Smooth muscle cell (in vitro differentiated cells): ENCODE measurements around the gene MYO5B. TPM values are rescaled to one million over a fixed set of nuclear protein-coding genes. Genes with fewer than 3 reads are reported as not detected.

Source experiments
- DNase-seq: peaks from one replicate; lab custom pipeline; 2025; ENCODE audit not compliant: unreplicated experiment; lab: John Stamatoyannopoulos, UW
- H2AFZ ChIP-seq: fragments of 200-600 bp; sonication (generic); 2 replicates; pipeline ENCODE4 v1.6.0; 2016; ENCODE audit warnings: antibody characterized with exemption, low read depth, mild to moderate bottlenecking
- H3F3A ChIP-seq: fragments of 200-600 bp; sonication (generic); 2 replicates; pipeline ENCODE4 v1.6.0; 2017; ENCODE audit warnings: antibody characterized with exemption, low read depth
- H3K27ac ChIP-seq: fragments of 200-600 bp; sonication (generic); 2 replicates; pipeline ENCODE4 v1.5.1; 2016; ENCODE audit warnings: low read depth, mild to moderate bottlenecking
- H3K27me3 ChIP-seq: fragments of 200-600 bp; sonication (generic); 2 replicates; pipeline ENCODE4 v1.6.1; 2016; ENCODE audit warnings: low read depth, mild to moderate bottlenecking
- H3K36me3 ChIP-seq: fragments of 200-600 bp; sonication (generic); 2 replicates; pipeline ENCODE4 v1.5.1; 2016; ENCODE audit warnings: low read depth
- H3K4me1 ChIP-seq: fragments of 200-600 bp; sonication (generic); 2 replicates; pipeline ENCODE4 v1.5.1; 2016; ENCODE audit warnings: low read depth
- H3K4me2 ChIP-seq: fragments of 200-600 bp; sonication (generic); 2 replicates; pipeline ENCODE4 v1.6.0; 2016; ENCODE audit warnings: mild to moderate bottlenecking
- H3K4me3 ChIP-seq: fragments of 200-600 bp; sonication (generic); 2 replicates; pipeline ENCODE4 v1.5.1; 2016; ENCODE audit warnings: mild to moderate bottlenecking
- H3K79me2 ChIP-seq: fragments of 200-600 bp; sonication (generic); 2 replicates; pipeline ENCODE4 v1.6.0; 2016; ENCODE audit warnings: low read depth, mild to moderate bottlenecking
- H3K9ac ChIP-seq: fragments of 200-600 bp; sonication (generic); 2 replicates; pipeline ENCODE4 v1.6.0; 2016; ENCODE audit warnings: low read depth
- H3K9me3 ChIP-seq: fragments of 200-600 bp; sonication (generic); replicated peaks from 2 replicates; pipeline ENCODE4 v1.5.1; 2016; ENCODE audit warnings: low read depth
- H4K20me1 ChIP-seq: fragments of 200-600 bp; sonication (generic); 2 replicates; pipeline ENCODE4 v1.6.0; 2016; ENCODE audit warnings: low read depth
- WGBS: methylation state at CpG from one replicate; pipeline ENCODE4 v1.1.7; 2016; ENCODE audit warnings: low lambda C conversion rate; 5-methylcytosine and 5-hydroxymethylcytosine counted together
- polyA plus RNA-seq: library from polyadenylated mRNA; unstranded; fragments of >200 nt; fragmentation: Nextera tagmentation; extraction: Ambion mirVana; gene quantifications from 2 replicates; pipeline ENCODE4 v1.2.1, GENCODE V29; 2016
- total RNA-seq: library from RNA; depleted of rRNA; stranded (reverse); fragments of >200 nt; gene quantifications from 2 replicates; pipeline ENCODE4 v1.2.3, GENCODE V29; 2014
- TF ChIP-seq, protein P1 (sequence below): fragments of 200-600 bp; sonication (generic); IDR thresholded peaks from 2 replicates; pipeline ENCODE4 v1.5.1; 2017; ENCODE audit warnings: borderline replicate concordance, mild to moderate bottlenecking, antibody characterized with exemption; ENCODE audit not compliant: insufficient read depth, poor library complexity, severe bottlenecking

MYO5B gene
- total and polyA plus RNA-seq, 2 experiments from 2014 or later: 1.7 to 25.3 TPM

- Histone ChIP-seq H2AFZ (no peak overlapping the region), H4K20me1 (no peaks in the 10 kb centered on the region), H3K4me2 (no peak overlapping the region), H3K4me1 (no peaks in the 10 kb centered on the region), H3K27me3 (peaks cover 4% of the 10 kb centered on the region), H3K27ac (no peak overlapping the region), H3K36me3 (no peaks in the 10 kb centered on the region), H3K4me3 (no peak overlapping the region), H3K9ac (no peak overlapping the region), H3K79me2 (no peaks in the 10 kb centered on the region), H3K9me3 (no peaks in the 10 kb centered on the region), H3F3A (no peaks in the 10 kb centered on the region)
- DNase-seq: no peak
- TF ChIP-seq, protein P1, sequence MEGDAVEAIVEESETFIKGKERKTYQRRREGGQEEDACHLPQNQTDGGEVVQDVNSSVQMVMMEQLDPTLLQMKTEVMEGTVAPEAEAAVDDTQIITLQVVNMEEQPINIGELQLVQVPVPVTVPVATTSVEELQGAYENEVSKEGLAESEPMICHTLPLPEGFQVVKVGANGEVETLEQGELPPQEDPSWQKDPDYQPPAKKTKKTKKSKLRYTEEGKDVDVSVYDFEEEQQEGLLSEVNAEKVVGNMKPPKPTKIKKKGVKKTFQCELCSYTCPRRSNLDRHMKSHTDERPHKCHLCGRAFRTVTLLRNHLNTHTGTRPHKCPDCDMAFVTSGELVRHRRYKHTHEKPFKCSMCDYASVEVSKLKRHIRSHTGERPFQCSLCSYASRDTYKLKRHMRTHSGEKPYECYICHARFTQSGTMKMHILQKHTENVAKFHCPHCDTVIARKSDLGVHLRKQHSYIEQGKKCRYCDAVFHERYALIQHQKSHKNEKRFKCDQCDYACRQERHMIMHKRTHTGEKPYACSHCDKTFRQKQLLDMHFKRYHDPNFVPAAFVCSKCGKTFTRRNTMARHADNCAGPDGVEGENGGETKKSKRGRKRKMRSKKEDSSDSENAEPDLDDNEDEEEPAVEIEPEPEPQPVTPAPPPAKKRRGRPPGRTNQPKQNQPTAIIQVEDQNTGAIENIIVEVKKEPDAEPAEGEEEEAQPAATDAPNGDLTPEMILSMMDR: no peak
- 68% methylated on average over 6 of the region's 6 CpGs for WGBS
These were observed 197.4 kb downstream of the MYO5B start for GRCh38 chr18:49997558-49997957.

GRCh38 chr18:49994410-49994809 is 200.5 kb downstream of the MYO5B start:
- DNase-seq: no peak
- H3K27me3 ChIP-seq: peaks cover 4% of the 10 kb centered on the region
- H3K79me2 ChIP-seq: no peaks in the 10 kb centered on the region
- H3K27ac ChIP-seq: no peak overlapping the region
- H3F3A ChIP-seq: no peaks in the 10 kb centered on the region
- no peaks in the 10 kb centered on the region for H4K20me1 ChIP-seq
- H2AFZ ChIP-seq: no peak overlapping the region
- H3K4me1 ChIP-seq: no peaks in the 10 kb centered on the region
- H3K9me3 ChIP-seq: no peaks in the 10 kb centered on the region
- TF ChIP-seq, protein P1: no peak
- no peaks in the 10 kb centered on the region for H3K36me3 ChIP-seq
- WGBS: 99% methylated on average over 4 of the region's 4 CpGs
- no peak overlapping the region for H3K4me3 ChIP-seq
- no peak overlapping the region for H3K9ac ChIP-seq
- no peak overlapping the region for H3K4me2 ChIP-seq

GRCh38 chr18:49993299-49993698 is 201.6 kb downstream of the MYO5B start:
- DNase-seq: no peak
- Histone ChIP-seq H3K36me3 (no peaks in the 10 kb centered on the region), H3K27ac (no peak overlapping the region), H3K4me1 (no peaks in the 10 kb centered on the region), H3K27me3 (peaks cover 4% of the 10 kb centered on the region), H4K20me1 (no peaks in the 10 kb centered on the region), H3K9me3 (no peaks in the 10 kb centered on the region), H3K79me2 (no peaks in the 10 kb centered on the region), H3F3A (no peaks in the 10 kb centered on the region), H3K9ac (no peak overlapping the region), H3K4me2 (no peak overlapping the region), H3K4me3 (no peak overlapping the region), H2AFZ (no peak overlapping the region)
- WGBS: 90% methylated on average over 6 of the region's 6 CpGs
- TF ChIP-seq, protein P1: no peak

- Histone ChIP-seq H3K4me2 (no peak overlapping the region), H3K27me3 (peaks cover 6% of the 10 kb centered on the region), H3K27ac (no peak overlapping the region), H3K4me1 (no peaks in the 10 kb centered on the region), H3K9ac (no peak overlapping the region), H3K36me3 (no peaks in the 10 kb centered on the region), H4K20me1 (no peaks in the 10 kb centered on the region), H3K79me2 (no peaks in the 10 kb centered on the region), H3K9me3 (no peaks in the 10 kb centered on the region), H3K4me3 (no peak overlapping the region), H3F3A (no peaks in the 10 kb centered on the region), H2AFZ (no peak overlapping the region)
- TF ChIP-seq, protein P1: no peak
- DNase-seq: no peak
- WGBS: 61% methylated on average over 2 of the region's 2 CpGs
These were observed 206.2 kb downstream of the MYO5B start for GRCh38 chr18:49988733-49989132.
